ENCODE measurements around the gene NR6A1. TPM values are rescaled to one million over a fixed set of nuclear protein-coding genes. Genes with fewer than 3 reads are reported as not detected.

The NR6A1 gene
- total RNA-seq, 1 experiment from 2014 or later = 164 TPM

DNA sequence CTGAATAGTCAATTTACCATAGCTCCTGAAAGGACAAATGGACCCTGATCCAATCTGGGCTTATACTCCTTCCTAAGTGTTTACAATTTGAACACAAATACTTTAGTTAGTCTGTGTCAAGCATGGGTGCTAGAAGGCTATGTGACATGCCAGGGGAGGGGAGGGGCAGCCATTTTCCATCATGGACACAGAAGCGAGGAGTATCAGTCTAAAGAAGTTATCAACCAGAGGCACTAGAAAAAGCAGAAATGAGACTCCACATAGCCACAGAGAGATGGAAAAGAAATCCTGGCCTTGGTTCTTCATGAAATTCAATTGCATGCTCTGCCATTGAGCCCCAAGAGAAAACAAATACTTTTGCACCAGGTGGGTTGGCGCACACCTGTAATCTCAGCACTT is 61.8 kb downstream of the NR6A1 start (continued):
- TF ChIP-seq, protein P1, sequence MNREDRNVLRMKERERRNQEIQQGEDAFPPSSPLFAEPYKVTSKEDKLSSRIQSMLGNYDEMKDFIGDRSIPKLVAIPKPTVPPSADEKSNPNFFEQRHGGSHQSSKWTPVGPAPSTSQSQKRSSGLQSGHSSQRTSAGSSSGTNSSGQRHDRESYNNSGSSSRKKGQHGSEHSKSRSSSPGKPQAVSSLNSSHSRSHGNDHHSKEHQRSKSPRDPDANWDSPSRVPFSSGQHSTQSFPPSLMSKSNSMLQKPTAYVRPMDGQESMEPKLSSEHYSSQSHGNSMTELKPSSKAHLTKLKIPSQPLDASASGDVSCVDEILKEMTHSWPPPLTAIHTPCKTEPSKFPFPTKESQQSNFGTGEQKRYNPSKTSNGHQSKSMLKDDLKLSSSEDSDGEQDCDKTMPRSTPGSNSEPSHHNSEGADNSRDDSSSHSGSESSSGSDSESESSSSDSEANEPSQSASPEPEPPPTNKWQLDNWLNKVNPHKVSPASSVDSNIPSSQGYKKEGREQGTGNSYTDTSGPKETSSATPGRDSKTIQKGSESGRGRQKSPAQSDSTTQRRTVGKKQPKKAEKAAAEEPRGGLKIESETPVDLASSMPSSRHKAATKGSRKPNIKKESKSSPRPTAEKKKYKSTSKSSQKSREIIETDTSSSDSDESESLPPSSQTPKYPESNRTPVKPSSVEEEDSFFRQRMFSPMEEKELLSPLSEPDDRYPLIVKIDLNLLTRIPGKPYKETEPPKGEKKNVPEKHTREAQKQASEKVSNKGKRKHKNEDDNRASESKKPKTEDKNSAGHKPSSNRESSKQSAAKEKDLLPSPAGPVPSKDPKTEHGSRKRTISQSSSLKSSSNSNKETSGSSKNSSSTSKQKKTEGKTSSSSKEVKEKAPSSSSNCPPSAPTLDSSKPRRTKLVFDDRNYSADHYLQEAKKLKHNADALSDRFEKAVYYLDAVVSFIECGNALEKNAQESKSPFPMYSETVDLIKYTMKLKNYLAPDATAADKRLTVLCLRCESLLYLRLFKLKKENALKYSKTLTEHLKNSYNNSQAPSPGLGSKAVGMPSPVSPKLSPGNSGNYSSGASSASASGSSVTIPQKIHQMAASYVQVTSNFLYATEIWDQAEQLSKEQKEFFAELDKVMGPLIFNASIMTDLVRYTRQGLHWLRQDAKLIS (CRISPR knock-in tag; IDR thresholded peaks at IDR 0.05; ENCODE audit: borderline replicate concordance) = no peak
- TF ChIP-seq, protein P2, sequence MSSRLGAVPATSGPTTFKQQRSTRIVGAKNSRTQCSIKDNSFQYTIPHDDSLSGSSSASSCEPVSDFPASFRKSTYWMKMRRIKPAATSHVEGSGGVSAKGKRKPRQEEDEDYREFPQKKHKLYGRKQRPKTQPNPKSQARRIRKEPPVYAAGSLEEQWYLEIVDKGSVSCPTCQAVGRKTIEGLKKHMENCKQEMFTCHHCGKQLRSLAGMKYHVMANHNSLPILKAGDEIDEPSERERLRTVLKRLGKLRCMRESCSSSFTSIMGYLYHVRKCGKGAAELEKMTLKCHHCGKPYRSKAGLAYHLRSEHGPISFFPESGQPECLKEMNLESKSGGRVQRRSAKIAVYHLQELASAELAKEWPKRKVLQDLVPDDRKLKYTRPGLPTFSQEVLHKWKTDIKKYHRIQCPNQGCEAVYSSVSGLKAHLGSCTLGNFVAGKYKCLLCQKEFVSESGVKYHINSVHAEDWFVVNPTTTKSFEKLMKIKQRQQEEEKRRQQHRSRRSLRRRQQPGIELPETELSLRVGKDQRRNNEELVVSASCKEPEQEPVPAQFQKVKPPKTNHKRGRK (CRISPR knock-in tag; IDR thresholded peaks at IDR 0.05; ENCODE audit: borderline replicate concordance) = no peak
- TF ChIP-seq TP53 (CRISPR knock-in tag; IDR thresholded peaks at IDR 0.05) = no peak
- TF ChIP-seq, protein P3, sequence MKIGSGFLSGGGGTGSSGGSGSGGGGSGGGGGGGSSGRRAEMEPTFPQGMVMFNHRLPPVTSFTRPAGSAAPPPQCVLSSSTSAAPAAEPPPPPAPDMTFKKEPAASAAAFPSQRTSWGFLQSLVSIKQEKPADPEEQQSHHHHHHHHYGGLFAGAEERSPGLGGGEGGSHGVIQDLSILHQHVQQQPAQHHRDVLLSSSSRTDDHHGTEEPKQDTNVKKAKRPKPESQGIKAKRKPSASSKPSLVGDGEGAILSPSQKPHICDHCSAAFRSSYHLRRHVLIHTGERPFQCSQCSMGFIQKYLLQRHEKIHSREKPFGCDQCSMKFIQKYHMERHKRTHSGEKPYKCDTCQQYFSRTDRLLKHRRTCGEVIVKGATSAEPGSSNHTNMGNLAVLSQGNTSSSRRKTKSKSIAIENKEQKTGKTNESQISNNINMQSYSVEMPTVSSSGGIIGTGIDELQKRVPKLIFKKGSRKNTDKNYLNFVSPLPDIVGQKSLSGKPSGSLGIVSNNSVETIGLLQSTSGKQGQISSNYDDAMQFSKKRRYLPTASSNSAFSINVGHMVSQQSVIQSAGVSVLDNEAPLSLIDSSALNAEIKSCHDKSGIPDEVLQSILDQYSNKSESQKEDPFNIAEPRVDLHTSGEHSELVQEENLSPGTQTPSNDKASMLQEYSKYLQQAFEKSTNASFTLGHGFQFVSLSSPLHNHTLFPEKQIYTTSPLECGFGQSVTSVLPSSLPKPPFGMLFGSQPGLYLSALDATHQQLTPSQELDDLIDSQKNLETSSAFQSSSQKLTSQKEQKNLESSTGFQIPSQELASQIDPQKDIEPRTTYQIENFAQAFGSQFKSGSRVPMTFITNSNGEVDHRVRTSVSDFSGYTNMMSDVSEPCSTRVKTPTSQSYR (CRISPR knock-in tag; IDR thresholded peaks at IDR 0.05) = no peak
- no peak for TF ChIP-seq SP1 (CRISPR knock-in tag; conservative IDR thresholded peaks at IDR 0.05)
- TF ChIP-seq, protein P4, sequence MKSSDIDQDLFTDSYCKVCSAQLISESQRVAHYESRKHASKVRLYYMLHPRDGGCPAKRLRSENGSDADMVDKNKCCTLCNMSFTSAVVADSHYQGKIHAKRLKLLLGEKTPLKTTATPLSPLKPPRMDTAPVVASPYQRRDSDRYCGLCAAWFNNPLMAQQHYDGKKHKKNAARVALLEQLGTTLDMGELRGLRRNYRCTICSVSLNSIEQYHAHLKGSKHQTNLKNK (CRISPR knock-in tag; IDR thresholded peaks at IDR 0.05) = no peak
- TF ChIP-seq, protein P5, sequence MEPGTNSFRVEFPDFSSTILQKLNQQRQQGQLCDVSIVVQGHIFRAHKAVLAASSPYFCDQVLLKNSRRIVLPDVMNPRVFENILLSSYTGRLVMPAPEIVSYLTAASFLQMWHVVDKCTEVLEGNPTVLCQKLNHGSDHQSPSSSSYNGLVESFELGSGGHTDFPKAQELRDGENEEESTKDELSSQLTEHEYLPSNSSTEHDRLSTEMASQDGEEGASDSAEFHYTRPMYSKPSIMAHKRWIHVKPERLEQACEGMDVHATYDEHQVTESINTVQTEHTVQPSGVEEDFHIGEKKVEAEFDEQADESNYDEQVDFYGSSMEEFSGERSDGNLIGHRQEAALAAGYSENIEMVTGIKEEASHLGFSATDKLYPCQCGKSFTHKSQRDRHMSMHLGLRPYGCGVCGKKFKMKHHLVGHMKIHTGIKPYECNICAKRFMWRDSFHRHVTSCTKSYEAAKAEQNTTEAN (CRISPR knock-in tag; IDR thresholded peaks at IDR 0.05) = no peak
- TF ChIP-seq TEAD4 (CRISPR knock-in tag; IDR thresholded peaks at IDR 0.05) = no peak
- TF ChIP-seq, protein P6, sequence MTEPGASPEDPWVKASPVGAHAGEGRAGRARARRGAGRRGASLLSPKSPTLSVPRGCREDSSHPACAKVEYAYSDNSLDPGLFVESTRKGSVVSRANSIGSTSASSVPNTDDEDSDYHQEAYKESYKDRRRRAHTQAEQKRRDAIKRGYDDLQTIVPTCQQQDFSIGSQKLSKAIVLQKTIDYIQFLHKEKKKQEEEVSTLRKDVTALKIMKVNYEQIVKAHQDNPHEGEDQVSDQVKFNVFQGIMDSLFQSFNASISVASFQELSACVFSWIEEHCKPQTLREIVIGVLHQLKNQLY (CRISPR knock-in tag; IDR thresholded peaks at IDR 0.05) = no peak
- no peak for TF ChIP-seq MXD4 (CRISPR knock-in tag; IDR thresholded peaks at IDR 0.05; ENCODE audit: borderline replicate concordance)

DNA sequence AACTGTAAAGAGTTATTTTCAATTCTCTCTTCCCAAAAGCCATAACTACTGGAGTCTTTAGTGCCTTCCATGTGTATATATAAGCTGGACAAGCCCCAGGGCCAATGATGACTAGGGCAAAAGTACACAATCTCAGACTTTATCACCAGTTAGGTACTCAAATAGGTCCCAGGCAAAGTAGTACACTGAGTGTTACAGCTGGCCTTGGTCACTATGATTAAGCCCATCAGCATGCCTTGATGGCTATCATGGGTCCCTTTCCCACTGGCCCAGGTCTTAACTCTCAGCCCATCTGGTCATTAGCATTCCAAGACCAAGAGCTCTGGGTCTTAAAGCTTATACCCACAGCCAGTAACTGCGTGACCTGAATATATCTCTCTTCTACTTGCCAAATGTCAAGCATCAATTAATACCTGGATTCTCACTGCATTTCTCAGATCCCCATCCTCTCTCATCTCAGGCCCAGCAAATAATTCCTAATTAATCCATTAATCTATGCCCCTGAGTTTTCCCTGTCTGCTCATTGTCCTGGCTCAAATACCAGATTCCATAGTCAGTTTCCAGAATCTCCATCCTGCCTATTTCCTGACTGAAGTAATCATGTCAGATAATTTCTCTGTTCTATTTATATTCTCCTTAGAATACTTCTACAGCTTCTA is 62.3 kb downstream of the NR6A1 start:
- H3K9me3 Mint-ChIP-seq = peaks cover under 1% of the 10 kb centered on the region; the same call in 1 of the 2 replicates
- no peak for DNase-seq (ENCODE audit: low spot score)
- H3K36me3 Mint-ChIP-seq = peaks cover 7% of the 10 kb centered on the region
- POLR2A ChIA-PET = no interaction called here
- ATAC-seq = no peak
- H3K4me3 Mint-ChIP-seq = no peak overlapping the region
- no peaks in the 10 kb centered on the region for H3K27me3 Mint-ChIP-seq (ENCODE audit: low read depth)
- TF ChIP-seq, protein P7, sequence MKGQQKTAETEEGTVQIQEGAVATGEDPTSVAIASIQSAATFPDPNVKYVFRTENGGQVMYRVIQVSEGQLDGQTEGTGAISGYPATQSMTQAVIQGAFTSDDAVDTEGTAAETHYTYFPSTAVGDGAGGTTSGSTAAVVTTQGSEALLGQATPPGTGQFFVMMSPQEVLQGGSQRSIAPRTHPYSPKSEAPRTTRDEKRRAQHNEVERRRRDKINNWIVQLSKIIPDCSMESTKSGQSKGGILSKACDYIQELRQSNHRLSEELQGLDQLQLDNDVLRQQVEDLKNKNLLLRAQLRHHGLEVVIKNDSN (CRISPR knock-in tag; IDR thresholded peaks at IDR 0.05) = no peak
- peaks cover 50% of the 10 kb centered on the region for H3K4me1 Mint-ChIP-seq
- H3K27ac Mint-ChIP-seq = peak overlapping the region; percentile 91; the same call in 1 of the 2 replicates
- CTCF ChIA-PET = interaction anchor here (0.5 to 3.0 kb wide), 8 partner anchors 16 to 157 kb away, joined by 3 to 25 read pairs (median 4); partner anchors contain the start of gene WDR38

All from WTC11 (cell line).